Subcutaneous abdominal adipose tissue (tissue), 5 donors: ENCODE data around the gene ANKRD12.
"Not testable (repeated sequence)": the region's sequence is repeated elsewhere in the genome, so short reads cannot be mapped to it uniquely, and the experiment has no call there.

Experiments used
- H3K27ac ChIP-seq: one replicate; pipeline ENCODE4 v1.7.0; 2013; ENCODE audit warnings: low read depth, mild to moderate bottlenecking, inconsistent platforms, low read length, moderate library complexity
- H3K27me3 ChIP-seq, 5 donors: one replicate each; pipeline ENCODE4 v1.7.0; 2013; ENCODE audit warnings: low read length in 5 of 5, inconsistent platforms in 1 of 5; ENCODE audit not compliant: control insufficient read depth in 5 of 5, insufficient read depth in 4 of 5
- H3K36me3 ChIP-seq, 5 donors: one replicate each; pipeline ENCODE4 v1.7.0; 2013; ENCODE audit warnings: low read length in 5 of 5; ENCODE audit not compliant: control insufficient read depth in 5 of 5, insufficient read depth in 5 of 5
- H3K4me1 ChIP-seq, 5 donors: one replicate each; pipeline ENCODE4 v1.7.0; 2013; ENCODE audit warnings: low read length in 5 of 5, mild to moderate bottlenecking in 3 of 5, moderate library complexity in 1 of 5; ENCODE audit not compliant: control insufficient read depth in 5 of 5, insufficient read depth in 5 of 5
- H3K4me3 ChIP-seq, 5 donors: one replicate each; pipeline ENCODE4 v1.7.0; 2013; ENCODE audit warnings: low read length in 5 of 5, low read depth in 1 of 5
- H3K9ac ChIP-seq, 5 donors: one replicate each; pipeline ENCODE4 v1.7.0; 2013; ENCODE audit warnings: low read length in 5 of 5, mild to moderate bottlenecking in 4 of 5, moderate library complexity in 3 of 5
- H3K9me3 ChIP-seq, 5 donors: one replicate each; pipeline ENCODE4 v1.7.0; 2013; ENCODE audit warnings: low read length in 5 of 5; ENCODE audit not compliant: control insufficient read depth in 5 of 5
- donor health status: healthy.
- donor health status: healthy.
- donor health status: healthy.
- donor health status: healthy.
- donor health status: healthy.

The ANKRD12 gene

GRCh38 chr18:9156604-9157249 lies 20.1 kb downstream of the ANKRD12 start:
- Histone ChIP-seq H3K4me1 (peaks cover 0 to 13% (median 10%) of the 10 kb centered on the region in 5 donors), H3K27ac (no peak overlapping the region), H3K36me3 (no peaks in the 10 kb centered on the region), H3K4me3 (no peak overlapping the region), H3K27me3 (no peaks in the 10 kb centered on the region), H3K9me3 (no peaks in the 10 kb centered on the region), H3K9ac (no peak overlapping the region)

DNA sequence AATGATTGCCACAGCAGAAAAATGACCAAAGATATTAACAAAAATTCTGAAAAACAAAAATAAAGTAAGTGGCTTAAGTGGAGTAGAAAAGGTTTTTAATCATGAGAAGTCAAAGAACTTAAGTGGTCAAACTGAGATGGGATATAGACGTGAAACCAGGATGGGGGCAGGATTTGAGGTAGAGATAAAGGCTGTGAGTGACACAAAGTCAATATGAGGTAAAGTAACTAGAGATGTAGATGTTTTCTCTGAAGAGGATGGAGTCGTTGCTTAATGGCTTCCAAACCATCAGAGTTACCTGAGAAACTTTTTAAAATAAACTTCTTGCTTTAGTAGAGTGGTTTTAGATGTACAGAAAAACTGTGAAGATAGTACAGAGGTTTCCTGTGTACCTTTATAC lies 21.2 kb downstream of the ANKRD12 start:
- Histone ChIP-seq H3K27ac (no peak overlapping the region), H3K9ac (no peak overlapping the region), H3K36me3 (no peaks in the 10 kb centered on the region), H3K4me3 (no peak overlapping the region), H3K4me1 (peaks cover 0 to 13% (median 9%) of the 10 kb centered on the region in 5 donors), H3K27me3 (no peaks in the 10 kb centered on the region), H3K9me3 (no peaks in the 10 kb centered on the region)

DNA sequence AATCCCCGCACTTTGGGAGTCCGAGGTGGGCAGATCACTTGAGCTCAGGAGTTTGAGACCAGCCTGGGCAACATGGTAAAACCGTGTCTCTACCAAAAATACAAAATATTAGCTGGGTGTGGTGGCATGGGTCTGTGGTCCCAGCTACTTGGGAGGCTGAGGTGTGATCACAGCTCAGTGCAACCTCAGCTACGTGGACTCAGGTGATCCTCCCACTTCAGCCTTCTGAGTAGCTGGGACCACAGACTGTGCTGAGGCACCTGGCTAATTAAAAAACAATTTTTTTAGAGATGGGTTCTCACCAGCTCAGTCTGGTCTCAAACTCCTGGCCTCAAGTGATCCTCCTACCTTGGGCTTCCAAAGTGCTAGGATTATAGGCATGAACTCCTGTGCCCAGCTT lies 23.4 kb downstream of the ANKRD12 start:
- Histone ChIP-seq H3K9me3 (no peaks in the 10 kb centered on the region), H3K4me1 (peaks cover 0 to 7% (median 0%) of the 10 kb centered on the region in 5 donors), H3K27me3 (no peaks in the 10 kb centered on the region), H3K4me3 (no peak overlapping the region), H3K9ac (no peak overlapping the region), H3K27ac (no peak overlapping the region), H3K36me3 (no peaks in the 10 kb centered on the region)

DNA sequence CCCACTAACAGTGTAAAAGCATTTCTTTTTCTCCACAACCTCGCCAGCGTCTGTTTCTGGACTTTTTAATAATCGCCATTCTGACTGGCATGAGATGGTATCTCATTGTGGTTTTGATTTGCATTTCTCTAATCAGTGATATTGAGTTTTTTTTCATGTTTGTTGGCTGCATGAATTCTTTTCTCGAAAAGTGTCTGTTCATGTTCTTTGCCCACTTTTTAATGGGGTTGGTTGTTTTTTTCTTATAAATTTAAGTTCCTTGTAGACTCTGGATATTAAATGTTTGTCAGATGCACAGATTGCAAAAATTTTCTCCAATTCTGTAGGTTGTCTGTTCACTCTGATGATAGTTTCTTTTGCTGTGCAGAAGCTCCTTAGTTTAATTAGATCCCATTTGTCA lies 26.1 kb downstream of the ANKRD12 start:
- H3K4me3 ChIP-seq, H3K9ac ChIP-seq, H3K27ac ChIP-seq, H3K9me3 ChIP-seq, H3K4me1 ChIP-seq, H3K27me3 ChIP-seq, H3K36me3 ChIP-seq: not testable (repeated sequence)

DNA sequence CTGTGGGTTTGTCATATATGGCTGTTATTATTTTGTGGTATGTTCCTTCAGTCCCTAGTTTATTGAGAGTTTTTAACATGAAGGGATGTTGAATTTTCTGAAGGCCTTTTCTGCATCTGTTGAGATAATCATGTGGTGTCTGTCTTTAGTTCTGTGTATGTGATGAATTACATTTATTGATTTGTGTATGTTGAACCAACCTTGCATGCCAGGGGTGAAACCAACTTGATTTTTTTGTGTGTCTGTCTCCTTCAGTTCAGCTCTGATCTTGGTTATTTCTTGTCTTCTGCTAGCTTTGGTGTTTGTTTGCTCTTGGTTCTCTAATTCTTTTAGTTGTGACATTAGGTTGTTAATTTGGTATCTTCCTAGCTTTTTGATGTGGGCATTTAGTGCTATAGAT lies 27.6 kb downstream of the ANKRD12 start:
- not testable (repeated sequence) for H3K27ac ChIP-seq, H3K4me1 ChIP-seq, H3K36me3 ChIP-seq, H3K9me3 ChIP-seq, H3K9ac ChIP-seq, H3K4me3 ChIP-seq, H3K27me3 ChIP-seq

DNA sequence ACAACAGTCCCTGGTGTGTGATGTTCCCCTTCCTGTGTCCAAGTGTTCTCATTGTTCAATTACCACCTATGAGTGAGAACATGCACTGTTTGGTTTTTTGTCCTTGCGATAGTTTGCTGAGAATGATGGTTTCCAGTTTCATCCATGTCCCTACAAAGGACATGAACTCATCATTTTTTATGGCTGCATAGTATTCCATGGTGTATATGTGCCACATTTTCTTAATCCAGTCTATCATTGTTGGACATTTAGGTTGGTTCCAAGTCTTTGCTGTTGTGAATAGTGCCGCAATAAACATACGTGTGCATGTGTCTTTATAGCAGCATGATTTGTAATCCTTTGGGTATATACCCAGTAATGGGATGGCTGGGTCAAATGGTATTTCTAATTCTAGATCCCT lies 29.3 kb downstream of the ANKRD12 start:
- H3K9ac ChIP-seq, H3K9me3 ChIP-seq, H3K4me3 ChIP-seq, H3K27me3 ChIP-seq, H3K36me3 ChIP-seq, H3K27ac ChIP-seq, H3K4me1 ChIP-seq: not testable (repeated sequence)

- H3K9me3 ChIP-seq: not testable (repeated sequence)
Observed at GRCh38 chr18:9169515-9169914, 32.9 kb downstream of the ANKRD12 start.

GRCh38 chr18:9171919-9172318 lies 35.3 kb downstream of the ANKRD12 start:
- H3K4me3 ChIP-seq, H3K9ac ChIP-seq, H3K27me3 ChIP-seq, H3K27ac ChIP-seq, H3K9me3 ChIP-seq, H3K36me3 ChIP-seq: not testable (repeated sequence)
- H3K4me1 ChIP-seq: peaks cover 0 to 14% (median 12%) of the 10 kb centered on the region in 5 donors

More at GRCh38 chr18:9169515-9169914, 32.9 kb downstream of the ANKRD12 start:
- H3K27ac ChIP-seq, H3K27me3 ChIP-seq, H3K36me3 ChIP-seq, H3K9ac ChIP-seq, H3K4me3 ChIP-seq: not testable (repeated sequence)
- peaks cover 0 to 14% (median 9%) of the 10 kb centered on the region in 5 donors for H3K4me1 ChIP-seq

GRCh38 chr18:9172506-9173127 lies 36.0 kb downstream of the ANKRD12 start:
- Histone ChIP-seq H3K9ac (no peak overlapping the region), H3K36me3 (no peaks in the 10 kb centered on the region), H3K4me1 (peaks cover 0 to 20% (median 14%) of the 10 kb centered on the region in 5 donors), H3K27me3 (no peaks in the 10 kb centered on the region), H3K4me3 (no peak overlapping the region), H3K27ac (no peak overlapping the region), H3K9me3 (no peaks in the 10 kb centered on the region)

GRCh38 chr18:9173770-9174233 lies 37.2 kb downstream of the ANKRD12 start:
- Histone ChIP-seq H3K9me3 (no peaks in the 10 kb centered on the region), H3K27ac (no peak overlapping the region)

More at GRCh38 chr18:9173770-9174233, 37.2 kb downstream of the ANKRD12 start:
- Histone ChIP-seq H3K9ac (no peak overlapping the region), H3K4me3 (no peak overlapping the region), H3K36me3 (no peaks in the 10 kb centered on the region), H3K27me3 (no peaks in the 10 kb centered on the region), H3K4me1 (peaks cover 0 to 21% (median 14%) of the 10 kb centered on the region in 5 donors)
